IMR-90 (cell line): ENCODE results near the gene GDF10.

ENCODE experiments used
- CEBPB ChIP-seq: IDR thresholded peaks from 2 replicates; pipeline ENCODE4 v1.6.1; 2012; ENCODE audit warnings: low read depth, low read length, improper control_type of control experiment
- CHD1 ChIP-seq: IDR thresholded peaks from 2 replicates; pipeline ENCODE4 v1.6.1; 2012; ENCODE audit warnings: low read depth, low read length, improper control_type of control experiment
- CTCF ChIP-seq: conservative IDR thresholded peaks from 2 replicates; pipeline ENCODE4 v1.5.1; 2012; ENCODE audit warnings: mild to moderate bottlenecking, low read depth, low read length, improper control_type of control experiment
- FOS ChIP-seq: fragments of 150-350 bp; IDR thresholded peaks from 2 replicates; pipeline ENCODE4 v1.6.1; 2016; ENCODE audit warnings: low read depth, low read length
- MAFK ChIP-seq: IDR thresholded peaks from 2 replicates; pipeline ENCODE4 v1.6.1; 2012; ENCODE audit warnings: low read depth, low read length, improper control_type of control experiment
- POLR2A ChIP-seq: IDR thresholded peaks from 2 replicates; pipeline ENCODE4 v1.6.1; 2012; ENCODE audit warnings: mild to moderate bottlenecking, low read depth, low read length
- RCOR1 ChIP-seq: IDR thresholded peaks from 2 replicates; pipeline ENCODE4 v1.6.1; 2012; ENCODE audit warnings: mild to moderate bottlenecking, low read length, improper control_type of control experiment; ENCODE audit not compliant: insufficient replicate concordance
- RFX5 ChIP-seq: IDR thresholded peaks from 2 replicates; pipeline ENCODE4 v1.8.0; 2012; ENCODE audit warnings: low read depth, mild to moderate bottlenecking, low read length, moderate library complexity
- SMC3 ChIP-seq: fragments of 150-350 bp; IDR thresholded peaks from 2 replicates; pipeline ENCODE4 v1.6.1; 2016; ENCODE audit warnings: low read depth, mild to moderate bottlenecking, antibody characterized with exemption, low read length, moderate library complexity

GRCh38 chr10:47330804-47331203, 30.8 kb downstream of the GDF10 start:
- TF ChIP-seq CTCF (no peak), POLR2A (no peak), CEBPB (no peak), CHD1 (no peak), FOS (no peak), SMC3 (no peak), RFX5 (no peak), MAFK (no peak), RCOR1 (no peak)
